GM21737 (cell line): ENCODE results near the gene RNU6-7.

Source experiments
- ATAC-seq: cut with Tn5 transposase; IDR thresholded peaks from one replicate; pipeline ENCODE4 v1.9.1; 2021; ENCODE audit warnings: mild to moderate bottlenecking, moderate library complexity; ENCODE audit not compliant: unreplicated experiment

The RNU6-7 gene

DNA sequence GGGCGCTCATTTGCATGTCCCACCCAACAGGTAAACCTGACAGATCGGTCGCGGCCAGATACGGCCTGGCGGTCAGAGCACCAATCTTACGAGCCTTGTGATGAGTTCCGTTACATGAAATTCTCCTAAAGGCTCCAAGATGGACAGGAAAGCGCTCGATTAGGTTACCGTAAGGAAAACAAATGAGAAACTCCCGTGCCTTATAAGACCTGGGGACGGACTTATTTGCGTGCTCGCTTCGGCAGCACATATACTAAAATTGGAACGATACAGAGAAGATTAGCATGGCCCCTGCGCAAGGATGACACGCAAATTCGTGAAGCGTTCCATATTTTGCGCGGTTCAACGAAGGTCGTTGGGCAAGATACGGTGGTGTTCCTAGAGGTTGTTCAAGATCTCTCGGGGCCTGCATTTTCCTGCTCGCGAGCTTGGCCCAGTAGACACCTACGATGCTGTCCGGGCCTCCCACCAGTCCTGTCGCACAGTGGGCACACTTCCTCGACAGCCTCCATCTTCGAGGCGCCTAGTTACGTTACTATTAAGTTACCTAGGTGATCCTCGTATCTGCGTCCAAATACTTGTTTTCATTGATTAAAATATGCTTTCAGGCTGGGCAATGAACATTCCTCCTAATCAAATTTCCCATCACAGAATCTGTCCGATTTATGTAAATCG is at the start of gene RNU6-7:
Gene RNU6-7 (plus strand): TSS at position 230 of the 675 bp plus-strand sequence.
- no peak for ATAC-seq

DNA sequence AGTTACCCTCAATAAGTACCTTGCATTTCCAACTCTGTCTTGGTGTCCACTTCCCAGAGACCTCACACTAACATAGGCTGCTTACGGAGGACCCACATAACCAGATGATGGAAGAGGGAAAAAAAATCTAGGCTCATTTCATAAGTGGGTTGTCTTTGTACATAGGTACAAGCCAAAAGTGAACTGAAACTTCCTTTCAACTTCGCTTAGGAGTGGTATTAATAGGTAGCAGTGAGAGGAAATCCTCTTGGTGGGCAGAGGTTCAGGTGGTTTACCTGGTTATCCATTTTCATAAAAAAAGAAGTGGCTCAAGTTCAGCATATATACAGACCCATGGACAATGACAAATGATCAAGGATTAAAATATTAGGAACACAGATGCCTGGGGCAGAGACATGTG is 35.8 kb upstream of the RNU6-7 start:
- no peak for ATAC-seq

DNA sequence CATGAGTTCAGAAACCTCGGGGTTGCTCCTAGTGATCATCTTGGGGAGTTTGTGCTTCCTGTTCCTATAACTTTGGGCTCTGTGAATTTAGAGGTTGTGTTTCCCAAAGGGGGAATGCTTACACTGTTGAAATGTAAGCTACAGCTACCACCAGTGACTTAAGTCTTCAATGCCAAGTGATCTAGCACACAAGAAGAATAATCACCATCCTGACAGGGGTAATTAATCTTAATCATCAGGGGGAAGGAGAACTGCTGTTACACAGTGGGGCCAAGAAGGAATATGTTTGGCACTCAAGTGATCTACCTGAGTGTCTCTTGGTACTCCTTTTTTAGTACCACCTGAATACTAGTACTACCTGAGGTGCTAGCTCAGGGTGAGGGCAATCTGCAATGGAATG is 34.9 kb upstream of the RNU6-7 start:
- ATAC-seq = no peak

DNA sequence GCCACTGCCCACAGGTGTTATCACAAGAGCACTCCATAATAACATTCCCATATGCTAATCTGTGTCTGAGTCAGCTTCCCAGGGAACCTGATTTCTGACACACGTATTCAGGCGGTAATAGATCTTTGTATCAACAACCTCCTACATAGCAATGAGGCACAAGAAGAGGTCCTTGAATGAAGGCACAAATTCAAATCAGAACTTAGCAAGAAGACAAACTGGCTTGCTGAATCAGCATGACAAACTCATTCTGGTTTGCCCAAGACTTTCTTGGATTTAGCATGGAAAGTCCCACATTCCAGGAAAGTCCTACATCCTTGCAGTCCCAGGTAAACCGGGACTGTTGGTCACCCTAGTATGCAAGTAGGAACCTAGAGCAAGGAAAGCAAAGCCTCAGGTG is 33.9 kb upstream of the RNU6-7 start:
- ATAC-seq = no peak

DNA sequence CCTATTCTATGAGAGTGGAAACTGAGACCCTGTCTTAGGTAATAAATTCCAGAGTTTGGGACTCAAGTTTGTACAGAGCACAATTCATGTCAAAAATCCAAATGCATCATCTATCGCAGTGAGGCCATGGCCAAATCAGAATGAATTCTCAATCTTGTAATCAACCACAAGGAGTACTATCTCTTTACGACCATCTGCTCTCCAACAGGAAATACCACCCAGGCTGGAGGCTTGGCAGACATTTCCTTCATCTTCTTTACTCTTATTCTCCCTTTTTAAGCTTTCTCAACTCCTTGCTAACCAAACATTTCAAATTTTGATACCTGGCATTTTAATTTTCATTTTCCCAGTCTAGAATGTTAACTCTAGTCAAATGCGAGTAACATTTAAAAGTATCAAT is 32.7 kb upstream of the RNU6-7 start:
- ATAC-seq = no peak

DNA sequence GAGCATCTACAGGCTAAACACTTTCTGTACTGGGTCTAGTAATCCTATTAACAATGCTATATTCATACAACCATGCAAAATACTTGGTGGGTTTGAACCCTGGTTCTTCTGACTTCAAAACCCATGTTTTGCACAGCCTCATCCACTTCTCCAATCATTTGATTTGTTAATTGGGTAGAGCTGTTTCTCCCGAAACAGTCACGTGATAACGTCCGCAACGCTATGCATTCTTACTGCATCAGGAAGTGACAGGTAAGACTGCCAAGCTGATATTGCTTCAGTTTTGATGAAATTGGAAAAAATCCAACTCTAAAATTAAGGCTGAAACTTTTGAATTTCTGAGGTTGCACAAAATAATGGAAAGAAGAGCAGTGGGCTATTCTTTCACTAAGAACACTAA is 30.4 kb upstream of the RNU6-7 start:
- ATAC-seq = no peak

DNA sequence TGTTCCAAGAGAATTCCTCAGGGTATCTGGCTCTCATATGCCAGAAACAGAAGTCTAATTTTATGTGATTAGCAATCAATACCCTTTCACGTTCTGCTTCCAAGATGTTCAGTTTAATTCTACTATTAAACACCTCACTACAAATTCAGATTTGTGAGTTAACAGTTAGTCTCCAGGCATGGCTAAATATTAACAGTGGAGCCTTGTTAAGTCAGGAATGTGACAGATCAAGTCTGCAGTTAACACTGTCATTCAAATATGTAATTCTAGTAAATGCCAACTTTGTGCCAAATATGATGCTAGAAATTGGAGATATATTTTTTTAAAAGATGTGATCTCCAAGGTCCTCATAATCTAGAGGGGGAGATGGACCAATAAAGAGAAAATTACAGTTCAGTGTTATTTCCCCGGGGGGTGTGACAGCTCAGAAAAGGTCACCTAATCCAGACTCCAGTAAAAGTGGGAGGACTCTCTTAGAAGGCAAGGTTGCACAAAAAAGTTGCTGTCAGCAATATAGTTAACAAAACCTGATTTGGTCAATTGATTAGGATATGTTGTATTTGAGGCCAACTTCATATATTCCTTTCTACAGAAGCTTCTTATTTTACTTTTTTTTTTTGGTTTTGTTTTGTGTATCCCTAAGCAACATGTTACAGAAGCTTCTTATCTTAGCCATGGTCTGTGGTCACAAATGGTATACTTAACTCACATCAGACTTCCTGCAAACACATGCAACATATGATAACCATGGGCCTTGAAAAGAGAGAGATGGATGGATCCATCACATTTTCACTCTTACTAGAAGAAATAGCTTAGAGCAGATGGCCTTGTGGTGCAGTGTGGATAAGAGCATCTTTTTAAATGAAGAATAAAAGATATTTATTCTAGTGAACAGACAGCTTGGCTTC is 18.4 kb upstream of the RNU6-7 start:
- ATAC-seq = no peak

DNA sequence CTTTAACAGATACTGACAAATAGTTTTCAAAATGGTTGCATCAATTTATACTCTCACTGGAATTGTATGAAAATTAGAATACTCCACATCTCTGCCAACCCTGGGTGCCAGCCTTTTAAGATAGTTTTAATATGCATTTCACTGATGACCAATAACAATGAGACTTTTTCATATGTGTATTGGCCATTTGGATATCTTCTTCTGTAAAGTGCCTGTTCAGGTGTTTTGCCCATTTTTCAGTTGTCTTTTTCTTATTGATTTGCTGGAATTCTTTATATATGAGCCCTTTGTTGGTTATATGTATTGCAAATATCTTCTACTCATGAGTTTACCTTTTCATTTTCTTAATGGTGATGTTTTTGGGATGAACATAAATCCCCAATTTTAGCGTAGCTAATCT is 16.7 kb upstream of the RNU6-7 start:
- ATAC-seq = no peak

DNA sequence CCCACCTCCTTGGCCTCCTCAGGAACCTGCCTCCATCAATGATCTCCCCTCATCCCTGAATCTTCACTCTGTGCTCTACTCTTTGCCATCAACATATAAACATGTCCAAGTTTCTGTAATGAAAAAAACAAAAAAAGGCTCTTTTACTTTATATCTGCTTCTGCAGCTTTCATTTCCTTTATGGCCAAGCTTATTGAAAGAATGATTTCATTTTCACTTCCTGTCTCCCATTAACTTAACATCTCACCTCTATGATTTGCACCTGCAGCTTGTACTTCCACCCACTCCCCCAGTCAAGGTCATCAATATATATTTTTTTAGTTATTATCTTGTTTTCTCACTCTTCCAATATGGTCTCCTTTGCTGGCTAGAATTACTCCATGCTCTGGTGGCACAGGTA is 15.6 kb upstream of the RNU6-7 start:
- ATAC-seq = no peak

DNA sequence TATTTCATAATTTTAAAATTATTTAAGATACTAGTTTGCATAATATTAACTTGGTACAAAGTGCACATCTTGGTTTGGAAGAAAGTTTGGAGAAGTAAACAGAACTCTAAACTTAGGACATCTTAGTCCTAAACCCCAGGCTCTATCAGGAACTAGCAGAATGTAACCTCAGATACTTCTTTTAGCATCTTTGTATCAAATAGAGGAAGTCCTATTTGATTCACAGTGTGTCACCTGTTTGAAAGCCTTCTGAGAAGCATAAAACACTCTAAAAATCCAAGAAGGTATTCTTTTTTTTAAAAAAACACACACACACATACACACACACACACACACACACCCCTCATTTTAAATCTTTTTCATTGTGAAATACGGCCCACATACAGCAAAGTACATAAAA is 12.0 kb upstream of the RNU6-7 start:
- ATAC-seq = no peak

DNA sequence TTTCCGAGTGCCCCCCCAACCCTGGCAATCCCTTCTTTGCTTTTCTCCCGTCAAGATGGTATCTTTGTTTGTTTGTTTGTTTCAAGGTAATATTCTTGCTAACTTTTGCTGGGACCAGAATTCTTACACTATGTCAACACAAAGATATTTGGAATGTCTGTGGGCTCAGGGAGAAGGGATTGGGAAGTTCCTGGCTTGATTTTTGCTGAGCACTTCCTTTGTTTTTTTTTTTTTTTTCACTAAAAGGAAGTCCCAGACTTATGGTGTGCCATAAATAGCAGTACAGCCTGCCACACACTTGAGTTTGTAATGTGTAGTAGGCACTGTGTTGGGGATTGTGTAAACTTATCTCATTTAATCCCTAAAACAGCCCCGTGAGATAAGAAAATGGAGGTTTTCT is 11.2 kb upstream of the RNU6-7 start:
- no peak for ATAC-seq

DNA sequence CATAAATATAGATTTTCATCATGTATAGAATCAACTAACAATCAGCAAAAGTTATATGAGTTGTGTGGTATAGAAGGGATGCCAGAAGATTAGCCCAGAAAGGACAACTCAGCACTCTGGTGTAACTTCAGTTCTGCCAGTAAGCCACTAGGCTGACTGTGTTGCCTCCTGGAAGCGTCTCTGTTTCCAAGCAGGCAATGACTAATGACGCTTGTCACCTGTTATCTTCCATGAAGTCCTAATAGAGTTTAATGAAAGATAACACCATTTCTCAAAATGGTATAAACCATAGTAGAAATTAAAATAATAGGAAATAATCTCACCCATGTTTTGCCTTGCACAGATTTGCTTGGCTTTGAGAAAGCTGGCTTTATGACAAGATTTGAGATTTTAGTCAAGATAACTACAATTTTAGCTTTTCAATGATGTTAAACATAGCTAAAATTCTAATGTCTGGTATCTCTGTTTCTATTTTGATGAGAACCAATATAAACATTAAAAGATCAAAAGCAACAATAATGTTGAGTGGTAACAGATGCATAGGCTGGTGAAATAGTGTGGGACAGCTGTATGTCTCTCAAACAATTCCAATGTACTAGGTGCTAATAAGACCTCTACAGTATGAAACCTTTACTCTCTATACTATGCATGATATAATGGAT is 9.0 kb upstream of the RNU6-7 start:
- no peak for ATAC-seq

DNA sequence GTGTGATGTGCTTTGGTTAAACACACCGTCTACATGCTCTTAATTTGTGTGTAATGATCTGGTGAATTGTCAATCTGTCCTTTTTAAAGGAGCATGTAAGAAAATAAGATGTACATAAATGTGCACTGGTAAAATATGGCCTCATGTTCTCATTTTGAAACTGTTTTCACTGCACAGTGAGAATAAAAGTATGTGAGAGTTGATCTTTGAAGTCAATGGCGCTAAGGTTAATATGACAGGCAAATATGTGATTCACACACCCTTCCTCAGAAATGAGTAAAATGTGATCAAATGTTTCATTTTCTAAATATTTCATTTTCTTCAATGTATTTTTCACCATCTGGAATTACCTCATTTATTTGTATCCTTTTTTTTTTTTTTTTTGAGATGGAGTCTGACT is 8.3 kb upstream of the RNU6-7 start:
- no peak for ATAC-seq

DNA sequence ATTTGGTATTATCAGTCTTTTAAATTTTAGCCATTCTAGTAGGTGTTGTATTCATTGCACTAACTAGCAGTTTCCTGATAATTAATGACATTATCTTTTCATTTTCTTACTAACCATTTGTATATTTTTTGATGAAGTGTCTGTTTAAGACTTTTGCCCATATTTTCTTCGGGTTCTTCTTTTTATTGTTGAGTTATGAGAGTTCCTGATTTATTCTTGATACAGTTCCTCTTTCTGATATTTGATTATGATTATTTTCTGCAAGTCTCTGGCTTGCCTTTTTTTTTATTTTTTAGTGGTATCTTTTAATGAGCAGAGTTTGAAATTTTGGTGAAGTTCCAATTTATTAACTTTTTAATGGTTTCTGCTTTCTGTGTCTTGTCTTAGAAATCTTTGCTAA is 6.2 kb upstream of the RNU6-7 start:
- no peak for ATAC-seq

DNA sequence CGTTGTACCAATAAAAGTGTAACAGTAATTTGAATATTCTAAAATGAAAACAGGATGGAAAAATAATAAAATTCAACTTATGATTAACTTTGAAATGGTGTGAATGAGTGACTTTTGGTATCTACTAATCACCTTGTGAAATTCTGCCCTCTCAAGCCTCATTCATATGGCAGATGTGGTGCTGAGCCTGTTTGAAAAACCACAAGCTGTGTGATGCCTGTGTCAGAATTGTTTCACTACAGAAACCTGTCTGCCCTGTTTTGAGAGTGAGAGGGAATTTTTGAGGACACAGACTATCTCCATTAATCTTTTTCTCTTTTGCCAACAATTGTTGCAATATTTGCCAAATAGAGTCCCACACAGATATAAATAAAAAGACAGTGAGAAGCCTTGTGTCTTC is 3.9 kb upstream of the RNU6-7 start:
- no peak for ATAC-seq

DNA sequence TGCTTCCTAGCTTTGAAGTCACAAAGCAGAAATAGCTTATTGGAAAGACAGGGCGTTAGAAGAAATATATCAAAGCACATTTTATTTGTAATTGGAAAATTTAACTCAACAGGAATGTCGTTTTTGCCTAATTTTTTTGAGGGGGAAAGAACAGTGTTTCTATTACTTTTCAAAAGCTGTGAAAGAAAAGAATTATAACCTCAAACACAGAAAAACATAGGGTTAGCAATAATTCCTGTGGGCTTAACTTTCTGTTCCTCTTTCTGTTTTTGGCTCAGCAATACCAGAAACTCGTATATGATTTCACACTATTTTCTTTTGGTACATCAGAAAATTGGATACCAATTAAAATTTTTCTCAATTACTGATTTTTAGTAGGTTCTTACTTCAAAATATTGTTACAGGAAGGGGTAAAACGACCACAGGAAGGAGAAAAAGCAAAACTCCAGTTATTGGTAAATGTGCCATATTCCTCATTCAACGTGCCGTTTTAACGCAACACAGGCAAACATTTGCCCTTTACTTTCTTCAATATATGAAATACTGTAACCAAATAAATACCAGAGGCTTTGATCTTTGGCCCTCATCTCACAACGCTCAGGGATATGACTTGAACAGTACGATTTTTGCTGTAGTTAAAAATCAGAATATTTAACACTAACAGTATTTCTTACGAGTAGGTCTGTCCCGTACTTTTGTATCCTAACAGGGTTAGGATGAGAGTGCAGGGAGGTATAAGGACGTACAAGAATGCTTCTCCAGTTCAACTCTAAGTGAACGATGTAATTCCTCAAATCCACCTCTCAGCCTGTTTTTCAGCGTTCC is 1.3 kb upstream of the RNU6-7 start:
- ATAC-seq = no peak

DNA sequence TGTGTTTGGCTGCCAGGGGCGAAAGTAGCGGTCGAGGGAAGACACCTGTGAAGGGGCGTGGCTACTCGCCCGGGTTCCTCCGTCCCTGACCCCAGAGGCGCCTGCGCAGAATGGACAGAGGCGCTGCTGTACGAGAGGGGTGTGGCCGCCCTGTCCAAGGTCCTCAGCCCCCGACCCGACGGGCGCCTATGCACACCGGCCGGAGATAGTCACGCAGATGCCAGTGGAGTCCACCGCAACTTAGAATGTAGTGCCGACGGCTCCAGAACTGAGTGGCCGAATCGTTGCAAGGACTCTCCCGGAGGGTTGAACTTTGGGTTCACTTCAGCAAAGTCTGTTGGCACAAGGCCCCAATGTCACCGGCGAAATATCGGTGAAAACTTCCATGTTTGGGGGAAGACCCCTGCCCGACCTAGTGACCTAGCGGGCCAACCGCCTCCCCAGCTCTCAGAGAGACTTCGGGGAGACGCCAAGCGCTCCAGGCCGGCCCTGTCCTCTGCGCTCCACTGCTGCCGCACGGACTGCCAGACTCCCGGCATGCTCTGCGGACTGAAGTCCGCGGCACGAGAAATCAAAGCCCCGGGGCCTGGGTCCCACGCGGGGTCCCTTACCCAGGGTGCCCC is 541 bp upstream of the RNU6-7 start:
- ATAC-seq = peak; percentile 58

DNA sequence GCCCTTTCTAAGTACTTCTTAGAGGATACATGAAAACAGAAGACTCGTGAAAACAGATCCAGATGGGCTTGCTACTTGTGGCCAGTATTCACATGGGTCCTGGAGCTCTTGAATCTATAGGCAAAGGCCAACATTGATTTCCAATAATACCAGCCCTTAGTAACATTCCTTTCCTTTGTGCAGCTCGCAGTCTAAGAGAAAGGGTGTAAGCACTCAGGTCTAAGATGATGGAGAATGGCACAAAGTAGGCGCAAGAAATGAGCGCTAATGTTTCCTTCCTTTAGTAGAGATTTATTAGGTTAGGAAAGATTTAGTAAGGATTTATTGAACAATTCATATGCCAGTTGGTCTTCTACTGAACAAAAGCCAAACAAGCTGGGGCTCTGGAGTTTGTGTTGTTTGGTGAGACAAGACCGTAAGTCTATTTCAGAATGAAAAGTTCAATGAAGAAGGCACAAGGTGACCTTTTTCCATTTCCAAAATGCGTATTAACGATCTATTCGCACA is 699 bp downstream of the RNU6-7 start:
- no peak for ATAC-seq

DNA sequence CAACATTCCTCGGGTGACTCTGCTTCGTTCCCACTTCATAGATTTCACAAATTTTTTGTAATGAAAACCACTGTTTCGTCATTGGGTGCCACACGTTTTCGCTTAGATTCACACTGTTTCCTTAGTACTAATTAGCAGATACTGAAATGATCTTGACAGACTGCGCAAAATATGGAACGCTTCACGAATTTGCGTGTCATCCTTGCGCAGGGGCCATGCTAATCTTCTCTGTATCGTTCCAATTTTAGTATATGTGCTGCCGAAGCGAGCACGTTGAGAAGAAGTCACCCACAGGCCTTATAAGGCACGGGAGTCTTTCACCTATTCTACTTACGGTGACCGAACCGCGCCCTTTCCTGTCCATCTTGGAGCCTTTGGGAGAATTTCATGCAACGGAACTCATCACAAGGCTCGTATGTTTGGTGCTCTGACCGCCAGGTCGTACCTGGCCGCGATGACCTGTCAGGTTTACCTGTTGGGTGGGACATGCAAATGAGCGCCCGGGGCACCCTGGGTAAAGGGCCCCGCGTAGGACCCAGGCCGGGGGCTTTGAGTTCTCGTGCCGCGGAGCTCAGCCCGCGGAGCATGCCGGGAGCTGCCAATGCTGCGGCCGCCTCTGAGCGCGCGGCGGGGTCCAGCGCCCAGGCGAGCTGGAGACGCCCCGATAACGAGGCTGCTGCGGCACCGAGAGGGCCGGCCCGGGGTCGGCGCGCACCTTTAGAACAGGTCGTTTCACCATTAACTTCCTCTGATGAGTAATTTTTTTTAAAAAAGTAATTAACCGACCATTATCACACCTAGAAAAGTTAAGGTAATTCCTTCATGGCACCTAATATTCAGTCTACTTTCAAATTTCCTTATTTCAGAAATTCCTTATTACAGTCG is 1.4 kb downstream of the RNU6-7 start, which contains the start of gene RNU6-8:
Gene RNU6-8 (minus strand): TSS at position 272 of the 885 bp plus-strand sequence.
- peak; percentile 62 for ATAC-seq
